Measurements from ENCODE around the gene RELN. TPM values are rescaled to one million over a fixed set of nuclear protein-coding genes. Genes with fewer than 3 reads are reported as not detected.

Gene RELN
- total and polyA plus RNA-seq, 9 of the 15 experiments (the other 6 are each of a cell fraction or from before 2014, with no cell fraction given): 12.9 to 43.2 (median 18.1) TPM

DNA sequence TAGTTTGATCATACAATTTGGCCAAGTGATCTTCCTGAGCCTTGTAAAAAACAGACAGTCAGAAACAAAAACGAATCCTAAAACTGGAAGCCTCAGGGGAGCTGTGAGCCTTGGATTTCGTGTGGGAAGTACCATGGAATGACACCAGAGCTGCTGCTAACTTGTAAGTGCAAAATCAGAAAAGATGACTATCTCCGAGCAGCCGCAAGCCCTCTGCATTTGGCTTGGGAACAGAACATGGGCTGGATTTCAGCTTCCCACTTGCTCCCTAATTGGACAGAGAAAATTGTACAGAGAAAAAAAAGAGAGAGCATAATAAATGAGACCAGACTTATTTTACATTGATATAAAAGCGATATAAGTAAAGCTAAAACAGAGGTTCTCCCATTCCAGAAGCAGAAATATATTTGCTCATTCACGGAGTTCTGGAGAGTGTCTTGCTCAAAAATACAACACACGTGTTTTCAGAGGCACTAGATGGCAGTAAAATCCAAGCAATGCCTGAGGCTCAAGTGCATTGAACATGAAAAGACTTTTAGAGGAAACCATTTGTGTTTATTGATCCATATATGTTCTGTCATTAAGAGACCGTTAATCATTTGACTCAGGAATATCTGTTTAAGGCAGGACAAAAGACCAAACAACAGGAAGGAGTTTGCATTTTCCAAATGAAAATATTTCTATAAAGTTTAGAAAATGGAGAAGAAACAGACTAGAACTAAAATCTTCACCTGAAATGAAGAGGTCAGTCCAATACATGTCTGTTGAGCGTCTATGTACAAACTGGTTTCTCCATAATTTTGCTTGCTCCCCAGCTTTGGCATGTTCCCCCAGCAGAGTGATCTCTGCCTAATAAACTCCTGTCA lies 465.2 kb downstream of the RELN start (continued):
- TF ChIP-seq, protein P1, sequence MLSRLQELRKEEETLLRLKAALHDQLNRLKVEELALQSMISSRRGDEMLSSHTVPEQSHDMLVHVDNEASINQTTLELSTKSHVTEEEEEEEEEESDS (CRISPR knock-in tag; IDR thresholded peaks at IDR 0.05): no peak
- no peak for TF ChIP-seq ZNF165 (CRISPR knock-in tag; IDR thresholded peaks at IDR 0.05; ENCODE audit: borderline replicate concordance)
- 0 out of 2 replicates have a peak, but pooled peaks have one; percentile 15 for TF ChIP-seq CREM (IDR thresholded peaks at IDR 0.05; ENCODE audit: low read depth)
- no peak for TF ChIP-seq TAL1 (IDR thresholded peaks at IDR 0.05)
- no peak for TF ChIP-seq L3MBTL2 (IDR thresholded peaks at IDR 0.05)
- no peak for TF ChIP-seq ZNF561 (CRISPR knock-in tag; conservative IDR thresholded peaks at IDR 0.05)
- 0 out of 4 replicates have a peak, but pooled peaks of 1 of the 2 experiments have one; percentile 17 for TF ChIP-seq NRF1 (conservative IDR thresholded peaks at IDR 0.05 in 1 of 2, IDR thresholded peaks at IDR 0.05 in 1 of 2)
- no peak for TF ChIP-seq FOS (IDR thresholded peaks at IDR 0.05; ENCODE audit: extremely low read depth, insufficient read length)
- TF ChIP-seq, protein P2, sequence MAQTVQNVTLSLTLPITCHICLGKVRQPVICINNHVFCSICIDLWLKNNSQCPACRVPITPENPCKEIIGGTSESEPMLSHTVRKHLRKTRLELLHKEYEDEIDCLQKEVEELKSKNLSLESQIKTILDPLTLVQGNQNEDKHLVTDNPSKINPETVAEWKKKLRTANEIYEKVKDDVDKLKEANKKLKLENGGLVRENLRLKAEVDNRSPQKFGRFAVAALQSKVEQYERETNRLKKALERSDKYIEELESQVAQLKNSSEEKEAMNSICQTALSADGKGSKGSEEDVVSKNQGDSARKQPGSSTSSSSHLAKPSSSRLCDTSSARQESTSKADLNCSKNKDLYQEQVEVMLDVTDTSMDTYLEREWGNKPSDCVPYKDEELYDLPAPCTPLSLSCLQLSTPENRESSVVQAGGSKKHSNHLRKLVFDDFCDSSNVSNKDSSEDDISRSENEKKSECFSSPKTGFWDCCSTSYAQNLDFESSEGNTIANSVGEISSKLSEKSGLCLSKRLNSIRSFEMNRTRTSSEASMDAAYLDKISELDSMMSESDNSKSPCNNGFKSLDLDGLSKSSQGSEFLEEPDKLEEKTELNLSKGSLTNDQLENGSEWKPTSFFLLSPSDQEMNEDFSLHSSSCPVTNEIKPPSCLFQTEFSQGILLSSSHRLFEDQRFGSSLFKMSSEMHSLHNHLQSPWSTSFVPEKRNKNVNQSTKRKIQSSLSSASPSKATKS (CRISPR knock-in tag; IDR thresholded peaks at IDR 0.05): no peak
- TF ChIP-seq, protein P3, sequence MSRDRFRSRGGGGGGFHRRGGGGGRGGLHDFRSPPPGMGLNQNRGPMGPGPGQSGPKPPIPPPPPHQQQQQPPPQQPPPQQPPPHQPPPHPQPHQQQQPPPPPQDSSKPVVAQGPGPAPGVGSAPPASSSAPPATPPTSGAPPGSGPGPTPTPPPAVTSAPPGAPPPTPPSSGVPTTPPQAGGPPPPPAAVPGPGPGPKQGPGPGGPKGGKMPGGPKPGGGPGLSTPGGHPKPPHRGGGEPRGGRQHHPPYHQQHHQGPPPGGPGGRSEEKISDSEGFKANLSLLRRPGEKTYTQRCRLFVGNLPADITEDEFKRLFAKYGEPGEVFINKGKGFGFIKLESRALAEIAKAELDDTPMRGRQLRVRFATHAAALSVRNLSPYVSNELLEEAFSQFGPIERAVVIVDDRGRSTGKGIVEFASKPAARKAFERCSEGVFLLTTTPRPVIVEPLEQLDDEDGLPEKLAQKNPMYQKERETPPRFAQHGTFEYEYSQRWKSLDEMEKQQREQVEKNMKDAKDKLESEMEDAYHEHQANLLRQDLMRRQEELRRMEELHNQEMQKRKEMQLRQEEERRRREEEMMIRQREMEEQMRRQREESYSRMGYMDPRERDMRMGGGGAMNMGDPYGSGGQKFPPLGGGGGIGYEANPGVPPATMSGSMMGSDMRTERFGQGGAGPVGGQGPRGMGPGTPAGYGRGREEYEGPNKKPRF (IDR thresholded peaks at IDR 0.05; ENCODE audit: low read depth, low read length): no peak
- TF ChIP-seq SP2 (IDR thresholded peaks at IDR 0.05; ENCODE audit: extremely low read depth, low read depth, low read length, poor library complexity, severe bottlenecking): no peak
